ENCODE data around the gene SLC29A1.

Gene SLC29A1

GRCh38 chr6:44250718-44251123 is 27.3 kb downstream of the SLC29A1 start:
- Histone ChIP-seq H3K4me1 (ENCODE audit: insufficient read depth, poor library complexity, severe bottlenecking) (peaks cover 10% of the 10 kb centered on the region), H3K4me3 (ENCODE audit: severe bottlenecking) (no peak overlapping the region), H3K27me3 (ENCODE audit: insufficient read depth, poor library complexity, severe bottlenecking) (no peaks in the 10 kb centered on the region), H3K9me3 (ENCODE audit: severe bottlenecking) (no peaks in the 10 kb centered on the region), H3K27ac (ENCODE audit: poor library complexity, severe bottlenecking) (peak overlapping the region; percentile 2), H3K36me3 (ENCODE audit: low read depth) (peaks cover 87% of the 10 kb centered on the region)
- TF ChIP-seq CTCF (IDR thresholded peaks at IDR 0.05; ENCODE audit: poor library complexity, severe bottlenecking): no peak
- ATAC-seq (ENCODE audit: low read depth) (no peak), DNase-seq (ENCODE audit: low spot score) (no peak)

DNA sequence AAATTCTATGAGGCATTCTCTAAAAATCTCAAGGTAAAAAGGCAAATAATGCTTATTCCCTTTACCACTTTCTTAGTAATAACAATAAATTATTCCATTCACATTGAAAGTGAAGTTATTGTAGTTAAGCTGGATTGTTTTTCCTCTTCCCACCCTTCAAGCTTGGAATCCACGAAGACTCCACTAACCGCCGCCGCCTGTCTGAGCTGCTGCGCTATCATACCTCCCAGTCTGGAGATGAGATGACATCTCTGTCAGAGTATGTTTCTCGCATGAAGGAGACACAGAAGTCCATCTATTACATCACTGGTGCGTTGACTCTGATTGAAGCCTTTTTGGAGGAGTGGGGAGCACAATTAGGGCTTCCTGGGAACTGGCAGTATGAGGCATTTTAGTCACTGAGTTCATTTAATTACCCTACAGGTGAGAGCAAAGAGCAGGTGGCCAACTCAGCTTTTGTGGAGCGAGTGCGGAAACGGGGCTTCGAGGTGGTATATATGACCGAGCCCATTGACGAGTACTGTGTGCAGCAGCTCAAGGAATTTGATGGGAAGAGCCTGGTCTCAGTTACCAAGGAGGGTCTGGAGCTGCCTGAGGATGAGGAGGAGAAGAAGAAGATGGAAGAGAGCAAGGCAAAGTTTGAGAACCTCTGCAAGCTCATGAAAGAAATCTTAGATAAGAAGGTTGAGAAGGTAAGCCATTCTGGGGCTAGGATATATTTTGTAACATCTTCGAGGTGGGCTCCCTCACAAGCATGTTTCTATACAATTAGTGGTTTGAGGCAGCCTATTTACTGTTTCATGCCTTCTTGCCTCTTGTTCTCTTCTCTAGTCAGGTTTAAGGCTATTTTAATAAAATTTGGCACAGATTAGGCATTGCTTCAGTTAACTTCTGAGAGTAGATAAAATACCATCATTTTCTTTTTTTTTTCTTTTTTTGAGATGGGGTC is 28.5 kb downstream of the SLC29A1 start:
- H3K4me3 ChIP-seq (ENCODE audit: severe bottlenecking): no peak overlapping the region
- H3K4me1 ChIP-seq (ENCODE audit: insufficient read depth, poor library complexity, severe bottlenecking): peaks cover 16% of the 10 kb centered on the region
- DNase-seq (ENCODE audit: low spot score) (no peak), ATAC-seq (ENCODE audit: low read depth) (no peak)
- peaks cover 91% of the 10 kb centered on the region for H3K36me3 ChIP-seq (ENCODE audit: low read depth)
- H3K27me3 ChIP-seq (ENCODE audit: insufficient read depth, poor library complexity, severe bottlenecking): no peaks in the 10 kb centered on the region
- TF ChIP-seq CTCF (IDR thresholded peaks at IDR 0.05; ENCODE audit: poor library complexity, severe bottlenecking): no peak
- no peaks in the 10 kb centered on the region for H3K9me3 ChIP-seq (ENCODE audit: severe bottlenecking)
- peak overlapping the region; percentile 2 for H3K27ac ChIP-seq (ENCODE audit: poor library complexity, severe bottlenecking)

DNA sequence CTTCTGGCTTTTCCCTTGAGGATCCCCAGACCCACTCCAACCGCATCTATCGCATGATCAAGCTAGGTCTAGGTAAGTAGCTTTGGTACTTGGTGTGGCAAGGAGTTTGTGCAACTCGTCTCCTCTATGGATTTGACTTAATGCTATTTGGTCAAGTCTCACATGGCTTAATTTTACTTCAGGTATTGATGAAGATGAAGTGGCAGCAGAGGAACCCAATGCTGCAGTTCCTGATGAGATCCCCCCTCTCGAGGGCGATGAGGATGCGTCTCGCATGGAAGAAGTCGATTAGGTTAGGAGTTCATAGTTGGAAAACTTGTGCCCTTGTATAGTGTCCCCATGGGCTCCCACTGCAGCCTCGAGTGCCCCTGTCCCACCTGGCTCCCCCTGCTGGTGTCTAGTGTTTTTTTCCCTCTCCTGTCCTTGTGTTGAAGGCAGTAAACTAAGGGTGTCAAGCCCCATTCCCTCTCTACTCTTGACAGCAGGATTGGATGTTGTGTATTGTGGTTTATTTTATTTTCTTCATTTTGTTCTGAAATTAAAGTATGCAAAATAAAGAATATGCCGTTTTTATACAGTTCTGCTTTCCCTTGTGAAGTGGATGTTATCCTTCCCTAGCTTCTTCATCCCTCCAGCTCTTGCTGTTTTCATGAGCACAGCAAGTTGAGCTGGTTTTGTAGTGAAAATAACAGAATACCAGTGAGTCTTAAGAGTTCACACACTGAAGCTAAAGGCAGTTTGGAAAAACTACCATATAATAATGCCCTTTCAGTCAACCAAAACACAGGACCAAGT is 30.1 kb downstream of the SLC29A1 start:
- Histone ChIP-seq H3K4me1 (ENCODE audit: insufficient read depth, poor library complexity, severe bottlenecking) (peaks cover 14% of the 10 kb centered on the region), H3K9me3 (ENCODE audit: severe bottlenecking) (no peaks in the 10 kb centered on the region), H3K27ac (ENCODE audit: poor library complexity, severe bottlenecking) (no peak overlapping the region), H3K4me3 (ENCODE audit: severe bottlenecking) (no peak overlapping the region), H3K27me3 (ENCODE audit: insufficient read depth, poor library complexity, severe bottlenecking) (no peaks in the 10 kb centered on the region), H3K36me3 (ENCODE audit: low read depth) (peaks cover 76% of the 10 kb centered on the region)
- peak; percentile 71 for TF ChIP-seq CTCF (IDR thresholded peaks at IDR 0.05; ENCODE audit: poor library complexity, severe bottlenecking)
- DNase-seq (ENCODE audit: low spot score): no peak
- ATAC-seq (ENCODE audit: low read depth): no peak; the same call in 2 of the 3 replicates

GRCh38 chr6:44254191-44255104 is 31.1 kb downstream of the SLC29A1 start:
- H3K27me3 ChIP-seq (ENCODE audit: insufficient read depth, poor library complexity, severe bottlenecking): no peaks in the 10 kb centered on the region
- no peak for DNase-seq (ENCODE audit: low spot score)
- no peak overlapping the region for H3K4me3 ChIP-seq (ENCODE audit: severe bottlenecking)
- ATAC-seq (ENCODE audit: low read depth): peak; percentile 5
- no peak for TF ChIP-seq CTCF (IDR thresholded peaks at IDR 0.05; ENCODE audit: poor library complexity, severe bottlenecking)
- H3K27ac ChIP-seq (ENCODE audit: poor library complexity, severe bottlenecking): peak overlapping the region; percentile 81
- peaks cover 7% of the 10 kb centered on the region for H3K4me1 ChIP-seq (ENCODE audit: insufficient read depth, poor library complexity, severe bottlenecking)
- H3K36me3 ChIP-seq (ENCODE audit: low read depth): peaks cover 67% of the 10 kb centered on the region
- H3K9me3 ChIP-seq (ENCODE audit: severe bottlenecking): no peaks in the 10 kb centered on the region
